ENCODE measurements around the gene TMEM61.

The TMEM61 gene

GRCh38 chr1:55010194-55010886 lies 29.9 kb downstream of the TMEM61 start:
- DNase-seq (ENCODE audit: extremely low spot score): no peak
- TF ChIP-seq CTCF (IDR thresholded peaks at IDR 0.05; ENCODE audit: control extremely low read depth, extremely low read depth, low read depth, missing control alignments): no peak
- ChIA-PET CTCF (interaction anchor here (1.6 to 3.5 kb wide), 4 partner anchors 9 to 65 kb away, joined by 5 to 15 read pairs (median 8); no protein-coding TSS in a partner anchor), POLR2A (no interaction called here)

DNA sequence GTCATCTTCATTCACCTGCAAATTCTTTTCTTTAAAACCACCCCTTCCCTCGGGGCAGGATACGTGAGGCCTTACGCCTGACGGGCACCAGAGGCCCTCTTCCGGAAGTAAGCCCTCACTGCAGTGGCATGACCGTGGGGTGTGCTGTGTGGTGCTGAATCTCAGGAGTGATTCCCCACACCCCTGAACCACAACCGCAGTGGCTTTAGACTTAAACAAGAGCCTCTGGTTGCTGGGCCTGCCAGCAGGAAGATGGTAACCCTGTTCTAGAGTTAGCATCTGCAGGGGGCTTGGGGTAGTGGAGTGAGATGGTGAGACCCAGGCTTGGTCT lies 30.4 kb downstream of the TMEM61 start:
- no peak for DNase-seq (ENCODE audit: extremely low spot score)
- CTCF ChIA-PET: interaction anchor here (1.6 to 1.9 kb wide), 2 partner anchors 9 to 11 kb away, joined by 5 to 6 read pairs; no protein-coding TSS in a partner anchor
- POLR2A ChIA-PET: no interaction called here
- no peak for TF ChIP-seq CTCF (IDR thresholded peaks at IDR 0.05; ENCODE audit: control extremely low read depth, extremely low read depth, low read depth, missing control alignments)

GRCh38 chr1:55012661-55013060 lies 32.2 kb downstream of the TMEM61 start:
- CTCF ChIA-PET: interaction anchor here (1.6 to 3.0 kb wide), 2 partner anchors 9 to 68 kb away, joined by 8 read pairs; no protein-coding TSS in a partner anchor
- no peak for DNase-seq (ENCODE audit: extremely low spot score)
- no peak for TF ChIP-seq CTCF (IDR thresholded peaks at IDR 0.05; ENCODE audit: control extremely low read depth, extremely low read depth, low read depth, missing control alignments)

DNA sequence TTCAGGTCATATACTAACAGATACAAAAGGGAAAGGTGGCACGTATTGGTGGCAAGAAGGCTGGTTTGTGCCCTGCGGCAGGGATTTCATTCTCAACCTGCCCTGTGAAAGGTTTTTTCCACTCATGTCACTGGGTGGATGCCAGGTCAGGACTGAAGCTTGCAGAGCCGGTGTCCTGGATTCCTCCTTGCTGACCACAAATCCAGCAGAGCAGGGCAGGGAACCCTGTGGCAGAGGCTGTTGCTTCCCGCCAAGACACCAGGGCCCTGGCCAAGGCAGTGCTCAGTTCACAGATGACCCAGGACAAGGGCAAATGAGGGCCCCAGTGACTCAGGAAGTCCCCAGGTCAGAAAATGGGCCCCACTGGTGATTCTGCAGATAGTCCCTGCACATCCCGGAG lies 34.7 kb downstream of the TMEM61 start:
- TF ChIP-seq CTCF (IDR thresholded peaks at IDR 0.05; ENCODE audit: control extremely low read depth, extremely low read depth, low read depth, missing control alignments): no peak
- CTCF ChIA-PET: interaction anchor here (0.9 to 3.0 kb wide), 6 partner anchors 16 to 70 kb away, joined by 3 to 8 read pairs (median 6); no protein-coding TSS in a partner anchor
- DNase-seq (ENCODE audit: extremely low spot score): no peak
- POLR2A ChIA-PET: no interaction called here

More at GRCh38 chr1:55012661-55013060, 32.2 kb downstream of the TMEM61 start:
- POLR2A ChIA-PET: no interaction called here

GRCh38 chr1:55015731-55016620 lies 35.5 kb downstream of the TMEM61 start:
- POLR2A ChIA-PET: no interaction called here
- no peak for TF ChIP-seq CTCF (IDR thresholded peaks at IDR 0.05; ENCODE audit: control extremely low read depth, extremely low read depth, low read depth, missing control alignments)
- CTCF ChIA-PET: interaction anchor here (1.0 to 1.7 kb wide), 5 partner anchors 20 to 71 kb away, joined by 3 to 5 read pairs (median 5); no protein-coding TSS in a partner anchor
- DNase-seq (ENCODE audit: extremely low spot score): no peak

GRCh38 chr1:55018395-55018794 lies 38.0 kb downstream of the TMEM61 start:
- no peak for DNase-seq (ENCODE audit: extremely low spot score)
- CTCF ChIA-PET: interaction anchor here (0.7 to 5.6 kb wide), 3 partner anchors 20 to 70 kb away, joined by 4 to 123 read pairs (median 6); partner anchors contain the start of gene BSND
- no peak for TF ChIP-seq CTCF (IDR thresholded peaks at IDR 0.05; ENCODE audit: control extremely low read depth, extremely low read depth, low read depth, missing control alignments)
- POLR2A ChIA-PET: no interaction called here
